ENCODE measurements around the gene ADGRL3.

Gene ADGRL3

DNA sequence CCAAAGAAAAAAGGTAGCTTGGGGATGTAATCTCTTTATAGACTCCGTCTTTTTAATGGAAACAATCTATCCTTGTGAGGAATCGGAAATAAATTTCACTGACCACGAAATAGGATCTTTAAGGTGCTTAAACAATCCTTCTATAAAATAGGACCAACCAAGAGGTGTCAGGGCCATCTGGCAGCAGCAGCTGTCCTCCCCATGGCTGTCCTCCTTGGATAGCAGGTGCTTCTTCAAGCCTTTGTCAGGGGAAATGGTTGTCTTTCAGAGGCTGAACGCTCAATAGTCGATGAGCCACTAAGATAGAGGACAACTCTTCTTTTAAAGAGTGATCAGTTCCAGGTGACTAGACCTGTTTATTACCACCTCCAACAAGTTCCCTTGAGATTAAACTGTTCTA lies 231.0 kb downstream of the ADGRL3 start:
- no peak for DNase-seq

DNA sequence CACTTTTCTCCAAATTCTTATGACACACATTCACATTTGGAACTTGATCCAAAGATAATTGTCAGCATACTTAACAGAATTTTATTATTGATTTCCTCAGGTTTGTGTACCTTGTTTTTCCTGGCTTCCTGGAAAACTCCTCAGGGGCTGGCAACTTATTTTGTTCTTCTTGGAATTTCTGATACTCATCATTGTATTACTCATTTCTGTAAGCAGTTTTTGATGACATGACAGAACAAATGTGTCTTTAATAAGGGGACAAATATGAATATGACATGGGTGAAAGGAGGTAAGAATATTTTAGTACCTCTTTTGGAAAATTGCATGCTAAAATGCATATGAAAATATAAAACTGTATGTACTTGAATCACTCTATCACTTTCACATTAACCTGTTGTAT lies 237.8 kb downstream of the ADGRL3 start:
- no peak for DNase-seq

DNA sequence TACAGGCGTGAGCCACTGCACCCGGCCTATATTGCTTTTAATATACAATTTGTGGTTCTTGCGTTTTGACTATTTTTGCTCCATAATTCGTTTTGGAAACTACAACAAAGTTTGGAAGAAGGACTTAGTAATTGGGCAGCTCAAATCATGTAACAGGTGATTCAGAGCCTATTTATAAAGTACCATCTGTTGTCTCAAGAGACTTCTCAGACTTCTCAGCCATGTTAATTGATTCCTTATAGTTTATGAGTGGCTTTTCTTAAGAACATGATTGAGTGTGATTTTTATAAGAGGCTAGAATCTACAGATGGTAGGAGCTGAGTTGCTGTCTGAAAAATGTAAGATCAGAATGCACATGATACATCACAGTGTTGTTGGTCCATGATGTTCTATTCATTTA lies 240.2 kb downstream of the ADGRL3 start:
- DNase-seq = no peak

DNA sequence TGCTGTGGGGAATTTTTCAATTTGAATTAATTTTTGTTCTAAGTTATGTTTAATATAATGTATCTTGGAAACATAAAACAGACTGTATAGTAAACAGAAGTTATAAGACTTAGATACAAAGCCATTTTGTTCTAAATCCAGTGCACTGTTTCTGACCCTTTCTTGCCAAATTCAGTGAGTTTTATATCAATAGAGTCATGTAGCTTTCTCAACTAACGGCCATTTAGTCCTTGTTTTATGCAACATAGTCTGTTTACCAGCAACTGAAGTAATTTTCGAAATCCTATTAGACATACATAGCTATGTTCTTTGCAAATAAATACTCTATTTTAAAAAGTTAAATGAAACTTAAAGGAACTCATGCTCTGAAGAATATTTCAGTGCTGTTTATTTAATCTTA lies 242.8 kb downstream of the ADGRL3 start:
- DNase-seq = no peak

DNA sequence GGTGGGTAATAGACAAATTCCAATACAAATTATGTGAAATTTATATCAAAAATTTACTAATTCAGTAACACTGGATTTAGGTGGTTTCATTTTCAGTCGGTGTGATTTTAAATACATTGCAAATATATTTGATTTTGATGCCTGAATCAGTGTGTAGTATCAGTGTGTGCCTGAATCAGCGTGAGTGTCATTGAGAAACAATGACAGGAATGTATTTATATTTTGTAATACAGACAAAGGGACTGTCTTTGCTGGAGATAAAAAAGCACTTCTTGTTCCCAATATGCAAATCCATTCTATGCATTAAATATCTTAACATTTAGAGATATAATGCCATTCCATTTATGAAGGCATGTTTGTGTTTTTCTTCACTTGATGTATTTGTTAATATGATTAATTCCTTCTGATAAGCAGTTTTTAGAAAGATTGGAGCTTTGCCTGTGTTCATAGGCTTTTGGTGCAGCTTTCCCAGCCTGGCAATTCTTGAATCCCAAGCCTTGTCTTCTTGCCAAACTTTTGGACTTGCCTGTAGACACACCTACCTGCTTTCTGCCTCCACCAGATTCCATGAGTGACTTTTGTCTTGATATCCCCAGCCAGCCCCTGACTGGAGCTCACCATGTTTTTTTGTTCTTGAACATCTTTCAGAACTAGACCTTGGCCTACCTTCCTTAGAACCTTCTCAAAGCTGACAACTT lies 243.8 kb downstream of the ADGRL3 start:
- no peak for DNase-seq

DNA sequence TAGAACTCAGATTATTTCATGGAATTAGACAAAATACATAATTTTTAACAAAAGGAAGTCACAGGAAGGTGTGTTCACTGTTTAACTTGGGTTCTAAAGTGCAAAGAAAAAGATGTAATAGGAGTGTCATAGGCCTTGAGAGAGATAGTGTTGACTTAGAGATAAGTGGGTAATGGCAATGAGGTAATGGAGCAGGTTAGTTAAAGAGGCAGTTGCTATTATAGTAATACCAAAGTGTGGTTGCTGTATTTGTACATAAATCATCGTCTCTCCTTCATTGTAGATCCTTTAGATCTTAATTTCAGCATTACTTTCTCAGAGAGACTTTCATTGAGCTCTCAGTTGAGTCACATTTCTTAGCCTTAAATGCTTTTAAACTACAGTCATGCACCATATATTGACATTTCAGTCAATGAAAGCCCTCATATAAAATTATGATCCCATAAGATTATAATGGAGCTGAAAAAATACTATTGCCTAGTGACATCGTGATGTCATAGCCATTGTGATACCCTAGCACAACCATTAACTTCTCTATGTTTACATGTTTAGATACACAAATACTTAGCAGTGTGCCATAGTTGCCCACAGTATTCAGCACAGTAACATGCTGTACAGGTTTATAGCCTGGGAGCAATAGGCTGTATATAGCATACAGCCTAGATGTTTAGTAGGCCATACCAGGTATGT lies 245.4 kb downstream of the ADGRL3 start:
- DNase-seq = no peak

DNA sequence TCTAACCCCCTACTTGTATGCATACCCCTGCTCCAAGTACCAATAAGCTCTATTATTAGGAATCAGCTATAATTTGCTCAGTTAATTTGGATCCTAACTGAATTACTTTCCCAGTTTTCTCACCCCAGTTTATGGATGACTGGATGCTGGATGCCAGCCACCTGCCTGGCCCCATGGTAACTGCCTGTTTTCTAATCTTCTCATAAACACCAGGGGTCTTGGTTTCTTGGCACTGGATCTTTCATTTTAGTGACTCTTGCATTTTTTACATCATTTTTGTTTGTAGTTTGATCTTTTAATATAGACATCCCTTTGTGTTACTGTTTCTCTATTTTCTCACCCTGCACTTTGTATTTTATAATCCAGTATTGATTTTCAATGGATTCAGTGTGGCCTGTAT lies 246.8 kb downstream of the ADGRL3 start:
- DNase-seq = no peak

DNA sequence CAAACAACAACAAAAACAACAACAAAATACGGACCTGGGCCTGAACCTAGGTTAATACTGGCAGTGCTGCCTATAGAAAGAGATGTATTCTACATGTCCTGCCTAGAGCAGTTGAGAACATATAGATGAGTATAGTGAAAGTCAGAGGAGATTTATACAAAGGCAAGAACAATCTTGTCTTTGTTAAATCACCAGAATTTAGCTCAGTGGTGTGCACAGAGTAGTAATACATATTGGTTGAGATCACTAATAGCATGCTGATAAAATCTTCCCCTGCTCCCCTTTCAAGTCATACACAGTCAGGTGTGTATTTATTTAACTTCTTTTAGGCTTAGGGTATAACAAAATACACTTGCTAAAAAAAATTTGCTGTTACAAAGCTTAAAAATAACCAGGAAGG lies 247.8 kb downstream of the ADGRL3 start:
- no peak for DNase-seq

DNA sequence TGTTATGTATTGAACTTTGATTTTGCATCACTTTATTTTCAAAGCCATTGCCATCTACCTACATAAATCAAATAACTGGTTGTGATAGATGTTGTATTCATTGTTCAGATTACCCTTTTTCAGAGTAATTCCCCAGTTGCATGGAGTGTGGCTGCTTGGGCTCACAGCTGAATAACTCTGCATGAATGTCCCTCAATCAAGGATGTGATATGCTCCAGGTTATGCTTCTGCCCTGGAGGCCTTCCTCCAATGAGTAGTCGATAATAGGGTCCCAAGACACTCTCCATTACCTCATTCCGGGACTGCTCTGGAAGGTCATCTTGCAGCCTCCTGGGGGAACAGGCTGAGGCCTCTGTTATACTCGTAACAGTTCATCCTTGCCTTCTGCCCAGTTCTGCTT lies 251.8 kb downstream of the ADGRL3 start:
- no peak for DNase-seq

DNA sequence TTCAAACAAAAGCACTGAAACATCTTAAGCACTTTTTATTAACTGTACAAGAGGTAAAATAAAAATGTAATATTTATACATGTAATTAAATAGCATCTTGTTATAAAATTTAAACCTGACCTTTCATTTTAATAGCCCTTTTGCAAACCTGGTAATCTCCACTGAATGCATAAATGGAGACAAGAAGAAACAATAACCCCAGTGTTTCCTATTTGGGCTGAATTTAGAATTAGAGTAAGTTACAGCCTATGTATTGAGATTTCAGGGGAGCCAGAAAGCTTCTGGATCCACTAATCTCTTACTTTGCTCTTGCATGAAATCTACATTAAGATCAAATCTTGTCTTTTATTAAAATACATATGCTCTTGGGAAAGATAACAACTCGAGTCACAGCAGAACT lies 261.8 kb downstream of the ADGRL3 start:
- no peak for DNase-seq

DNA sequence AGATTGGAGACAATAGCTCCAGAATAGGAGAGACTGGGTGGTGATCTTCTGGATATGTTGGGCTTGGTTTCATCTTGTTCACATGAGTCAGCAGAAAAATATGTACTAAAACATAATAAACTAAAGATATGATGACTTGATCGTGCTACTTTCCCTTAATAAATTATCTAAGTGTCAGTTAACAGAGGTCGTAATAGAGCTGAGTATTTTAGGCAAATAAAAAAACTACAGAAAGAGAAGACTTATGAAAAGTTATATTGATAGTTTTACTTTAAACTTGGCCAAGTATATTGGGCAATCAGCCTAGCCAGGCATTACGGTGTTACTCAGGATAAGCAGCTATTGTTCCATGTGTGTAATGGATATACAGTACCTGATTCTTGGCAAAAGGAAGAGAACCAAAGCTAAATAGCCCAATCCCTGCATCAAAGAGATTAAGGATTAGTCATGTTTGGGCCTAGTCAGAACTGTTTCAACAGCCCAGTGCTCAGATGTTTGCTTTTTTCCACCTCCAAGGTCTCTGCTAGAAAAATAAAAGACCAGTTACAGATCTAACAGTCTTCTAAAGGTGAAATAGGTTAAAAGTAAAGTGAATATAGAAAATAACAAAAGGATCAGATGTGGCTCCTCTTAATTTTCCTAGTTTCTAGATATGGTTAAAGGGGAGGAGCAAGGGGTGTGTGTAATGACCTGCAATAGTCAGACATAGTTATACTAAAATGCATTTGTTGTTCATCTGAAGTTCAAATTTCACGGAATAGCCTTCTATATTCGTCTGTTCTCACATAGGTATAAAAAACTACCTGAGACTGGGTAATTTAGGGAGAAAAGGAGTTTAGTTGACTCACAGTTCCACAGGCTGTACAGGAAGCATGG lies 262.6 kb downstream of the ADGRL3 start:
- DNase-seq = no peak

DNA sequence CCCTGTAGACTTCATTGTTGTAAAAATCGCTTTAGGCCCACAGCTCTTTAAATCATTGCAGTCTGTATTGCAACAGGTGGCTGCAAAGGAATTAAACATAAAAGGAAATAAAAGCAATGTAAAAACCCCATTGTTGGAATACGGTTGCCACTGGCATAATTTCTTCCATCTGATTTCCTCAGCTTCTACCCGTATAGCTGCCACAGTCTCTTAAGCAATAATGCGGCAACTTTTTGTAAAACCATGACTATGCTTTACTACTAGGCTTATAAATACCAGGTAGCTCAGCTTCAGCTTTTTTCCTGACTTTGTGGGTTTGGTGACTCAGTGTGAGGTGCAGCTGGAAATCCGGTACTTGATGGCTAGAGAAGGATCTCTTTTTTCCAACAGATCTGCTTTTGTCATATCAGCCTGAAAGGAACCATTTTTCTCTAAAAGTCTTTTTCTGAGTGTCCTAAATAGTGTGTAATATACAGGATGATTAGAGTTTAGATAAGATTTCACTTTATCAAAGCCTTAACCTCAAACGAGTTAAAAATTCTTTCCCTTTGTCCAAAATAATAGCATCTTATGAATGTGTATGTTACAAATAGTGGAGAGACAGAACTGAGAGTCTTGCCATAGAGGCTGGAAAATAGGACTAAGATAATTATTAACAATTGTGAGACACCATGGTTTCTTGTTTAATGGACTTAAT lies 268.0 kb downstream of the ADGRL3 start:
- no peak for DNase-seq

DNA sequence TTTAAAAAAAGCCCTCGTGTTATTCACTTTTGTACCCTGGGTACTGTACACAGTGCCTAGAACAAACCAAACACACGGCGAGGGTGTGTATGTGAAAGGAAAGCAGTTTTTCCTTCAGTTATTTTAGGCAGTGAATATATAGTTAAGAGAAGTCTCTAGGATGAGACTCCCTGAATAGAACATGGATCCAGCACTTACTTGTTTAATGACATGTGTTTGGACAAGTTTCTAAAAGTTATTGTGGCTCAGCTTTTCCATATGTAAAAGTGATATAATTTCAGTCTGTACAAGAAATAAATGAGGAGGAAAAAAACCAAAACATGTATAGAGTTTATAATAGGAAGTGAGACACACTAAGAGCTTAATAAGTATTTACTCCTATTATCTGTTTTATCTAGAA lies 273.2 kb downstream of the ADGRL3 start:
- no peak for DNase-seq

DNA sequence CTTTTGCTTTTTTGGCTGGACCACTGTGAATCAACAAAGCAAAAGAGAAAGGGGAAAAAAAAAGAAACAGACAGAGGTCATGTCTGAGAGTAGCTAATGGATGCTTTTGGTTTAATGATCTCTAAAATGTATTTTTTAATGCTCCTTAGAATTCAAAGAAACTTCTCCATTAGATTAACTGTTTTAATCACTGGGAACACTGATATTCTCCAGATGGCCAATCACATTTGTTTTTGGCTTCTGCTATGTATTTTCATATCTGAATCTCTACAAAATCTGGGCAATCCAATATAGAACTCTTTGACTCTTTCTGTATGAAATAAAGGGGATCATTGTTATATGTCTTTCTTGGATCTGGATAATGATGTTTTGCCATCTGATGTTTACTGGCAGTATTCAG lies 278.2 kb downstream of the ADGRL3 start:
- no peak for DNase-seq

DNA sequence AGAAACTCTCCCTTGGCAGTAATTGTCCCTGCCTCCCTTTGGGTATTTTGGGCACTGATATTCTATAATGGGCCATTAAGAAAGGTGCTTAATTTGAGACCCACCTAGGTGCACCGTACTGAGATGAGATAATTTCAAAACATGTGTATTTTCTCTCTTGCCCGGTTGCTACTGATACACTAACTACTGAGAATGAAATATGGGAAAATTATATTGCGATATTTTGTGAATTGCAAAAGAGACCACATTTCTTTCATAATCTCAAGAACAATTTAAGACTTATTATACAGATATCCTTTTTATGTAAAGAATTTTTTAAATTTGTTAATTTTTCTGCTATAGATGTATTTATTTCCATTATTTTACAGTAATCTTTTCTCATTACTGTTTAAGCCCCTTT lies 284.9 kb downstream of the ADGRL3 start:
- no peak for DNase-seq

DNA sequence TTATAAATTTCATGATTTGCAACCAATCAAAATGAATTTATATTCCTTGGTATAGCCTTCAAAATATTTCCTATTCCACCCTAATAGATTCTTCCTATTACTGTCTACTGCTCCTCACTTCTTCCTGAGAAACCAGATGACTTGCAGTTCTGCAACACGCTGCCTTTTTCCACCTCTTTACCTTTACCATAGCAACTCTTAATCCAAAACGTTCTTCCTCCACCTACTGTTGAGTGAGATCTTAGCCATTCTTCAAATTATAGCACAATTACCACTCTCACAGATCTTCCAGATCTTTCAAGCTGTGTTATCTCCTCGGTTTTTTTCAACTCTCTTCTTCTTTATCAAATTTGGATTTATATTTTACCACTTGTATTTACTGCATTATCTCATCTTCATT lies 289.8 kb downstream of the ADGRL3 start:
- DNase-seq = no peak

DNA sequence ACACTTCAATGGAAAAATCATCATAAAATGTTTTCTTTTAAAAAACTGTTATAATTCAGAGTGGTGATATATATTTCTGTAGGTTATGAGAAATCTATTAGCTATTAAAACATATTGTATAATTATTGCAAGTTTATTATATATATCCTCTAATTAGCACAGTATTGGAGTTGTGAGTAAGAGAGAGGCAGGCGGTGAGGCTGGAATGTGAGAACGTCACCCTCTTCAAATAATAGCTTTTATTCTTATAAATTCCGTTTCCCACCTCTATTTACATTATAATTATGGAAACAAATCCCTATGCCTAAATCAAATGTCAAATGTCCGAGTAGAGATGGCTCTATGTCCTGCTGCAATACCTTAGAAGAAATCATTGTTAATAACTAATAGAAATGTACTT lies 292.9 kb downstream of the ADGRL3 start:
- DNase-seq = no peak

DNA sequence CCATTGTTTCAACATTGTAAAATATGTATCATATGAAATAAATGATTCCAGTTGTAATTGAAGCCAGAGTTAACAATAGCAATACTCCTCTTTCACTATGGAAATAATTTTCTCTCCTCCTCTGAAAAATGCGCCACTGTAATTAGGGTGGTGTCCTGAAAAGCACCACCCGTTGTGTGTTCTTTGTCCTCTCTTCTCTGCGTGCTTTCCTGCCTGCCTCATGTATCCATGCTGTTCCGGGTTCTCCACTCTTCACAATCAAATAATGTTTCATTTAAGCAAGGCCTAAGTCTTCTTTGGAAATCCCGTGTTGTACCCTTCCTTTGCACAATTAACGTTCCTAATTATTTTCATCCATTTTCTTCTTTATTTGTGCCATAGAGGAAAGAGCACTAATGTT lies 293.3 kb downstream of the ADGRL3 start:
- DNase-seq = no peak

DNA sequence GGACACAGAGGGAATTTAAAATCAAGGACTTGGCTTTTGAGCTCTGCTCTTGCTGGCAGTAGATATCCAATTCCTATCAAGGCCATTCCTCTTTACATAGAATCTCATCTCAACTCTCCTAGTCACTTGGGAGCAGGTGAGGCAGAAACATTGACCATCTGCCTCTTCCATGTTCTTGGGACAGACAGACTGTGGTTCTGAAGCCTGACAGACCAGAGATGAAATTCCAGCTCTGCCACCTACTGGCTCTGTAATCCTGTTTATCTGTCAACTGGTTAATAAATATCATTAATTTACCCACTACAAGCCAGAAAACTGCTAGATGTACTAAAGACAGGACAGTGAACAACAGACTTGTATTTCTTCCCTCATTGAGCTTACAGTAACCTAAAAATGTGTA lies 300.8 kb downstream of the ADGRL3 start:
- DNase-seq = no peak

DNA sequence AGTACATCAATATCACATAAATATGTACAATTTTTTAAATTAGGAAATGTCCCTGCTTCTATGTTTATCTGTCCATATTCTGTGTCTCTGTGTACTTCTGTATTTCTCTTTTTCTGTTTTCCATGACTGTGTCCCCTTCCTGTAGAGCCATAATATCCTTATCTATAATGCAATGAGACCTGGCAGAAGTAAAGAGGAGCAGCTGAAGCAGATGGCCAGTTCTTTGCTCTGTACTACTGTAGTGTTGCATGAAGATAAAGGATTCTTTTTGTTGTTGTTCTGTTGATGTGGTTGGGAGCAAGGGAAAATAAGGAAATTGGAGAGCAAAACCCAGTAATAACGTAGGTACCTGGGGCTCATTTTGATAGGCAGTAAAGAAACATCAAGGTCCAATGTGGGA lies 301.7 kb downstream of the ADGRL3 start:
- no peak for DNase-seq

DNA sequence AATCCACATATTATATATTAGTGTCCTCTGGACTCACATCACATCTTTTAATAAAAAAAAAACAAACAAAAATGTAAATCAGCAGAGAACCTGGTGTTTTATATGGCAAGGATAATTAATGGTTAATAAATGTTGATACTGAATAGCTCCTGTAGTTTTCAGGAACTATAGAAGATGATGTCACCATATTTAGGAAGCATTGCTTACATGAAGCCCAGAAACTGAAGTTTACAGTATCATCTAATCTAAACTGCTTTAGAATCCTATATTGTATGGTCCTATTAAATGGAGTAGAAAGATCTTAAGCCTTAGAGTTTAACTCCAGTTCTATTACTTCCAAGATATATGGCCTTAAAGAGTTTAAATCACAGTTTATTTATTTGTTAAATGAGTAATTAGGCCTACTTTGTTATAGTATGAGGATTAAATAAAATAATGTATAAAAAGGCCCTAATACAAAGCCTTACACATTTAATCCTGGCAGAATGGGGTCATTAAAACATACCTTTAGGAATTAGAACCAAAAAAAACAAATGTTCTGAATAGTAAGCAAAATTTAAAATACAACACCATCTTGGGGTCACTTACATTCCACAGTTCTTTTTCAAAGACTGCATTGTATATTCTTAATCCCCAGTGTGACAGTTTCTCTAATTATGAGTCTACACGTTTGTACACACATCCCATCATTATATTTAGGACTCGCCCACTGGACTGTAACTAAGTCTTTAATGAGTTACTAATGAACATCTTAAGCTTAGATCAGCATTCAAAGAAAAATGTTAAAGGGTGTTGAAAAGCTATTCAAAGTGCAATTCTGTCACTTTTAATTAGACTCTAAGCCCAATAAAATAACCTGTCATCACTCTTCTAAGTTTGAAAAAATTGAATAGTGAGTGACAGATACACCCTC lies 305.9 kb downstream of the ADGRL3 start:
- DNase-seq = no peak

DNA sequence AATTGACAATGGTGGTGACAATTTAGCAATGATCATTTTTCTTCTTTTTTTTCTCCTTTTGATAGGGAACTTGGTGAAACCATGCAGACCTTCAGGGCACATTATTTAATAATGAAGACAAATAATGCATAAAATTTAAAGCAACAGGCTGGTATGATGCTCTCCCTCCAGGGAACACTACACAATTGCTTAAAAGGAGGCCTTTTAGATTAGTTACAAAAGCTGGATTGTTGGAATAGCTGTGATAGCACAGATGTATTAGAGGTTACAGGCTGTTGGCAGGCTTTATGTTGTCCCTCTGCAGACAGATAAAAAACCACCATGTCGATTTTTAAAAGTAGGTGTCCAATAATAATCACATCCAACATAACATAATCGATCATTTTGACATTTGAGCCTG lies 307.0 kb downstream of the ADGRL3 start:
- DNase-seq = no peak

All from stimulated activated CD8-positive, alpha-beta memory T cell treated with anti-CD3 and anti-CD28 coated beads, Interleukin-4, amount 100 ng/mL, for 48 hours (primary cell).